ENCODE data around the gene NCOA1.
"Not testable (repeated sequence)": the region's sequence is repeated elsewhere in the genome, so short reads cannot be mapped to it uniquely, and the experiment has no call there.

Gene NCOA1

GRCh38 chr2:24473626-24474025 lies 17.4 kb upstream of the NCOA1 start:
- in situ Hi-C loops (cut with HindIII; ENCODE audit: low sequenced_read_pairs): no loop called here

GRCh38 chr2:24474053-24474452 lies 17.0 kb upstream of the NCOA1 start:
- in situ Hi-C loops (cut with HindIII; ENCODE audit: low sequenced_read_pairs): no loop called here

DNA sequence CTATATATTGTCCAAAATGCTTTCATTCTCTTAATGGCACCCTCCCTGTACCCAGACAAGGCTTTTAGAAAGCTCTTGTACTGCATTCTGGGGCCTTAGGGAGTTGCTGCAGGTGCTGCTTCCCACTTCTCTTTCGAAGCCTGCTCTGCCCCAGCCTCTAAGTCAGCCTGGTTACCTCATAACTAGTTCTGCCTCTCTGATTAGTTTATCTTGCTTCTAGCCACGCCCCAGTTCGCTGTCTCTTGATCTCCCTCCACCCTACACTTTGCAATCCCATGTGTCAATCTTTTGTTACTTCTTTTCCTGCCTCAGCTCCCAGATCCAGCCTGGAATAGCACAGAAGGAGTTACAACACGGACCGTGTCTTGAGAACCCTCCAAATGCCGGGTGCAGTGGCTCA lies 13.8 kb upstream of the NCOA1 start:
- in situ Hi-C loops (cut with HindIII; ENCODE audit: low sequenced_read_pairs): no loop called here

DNA sequence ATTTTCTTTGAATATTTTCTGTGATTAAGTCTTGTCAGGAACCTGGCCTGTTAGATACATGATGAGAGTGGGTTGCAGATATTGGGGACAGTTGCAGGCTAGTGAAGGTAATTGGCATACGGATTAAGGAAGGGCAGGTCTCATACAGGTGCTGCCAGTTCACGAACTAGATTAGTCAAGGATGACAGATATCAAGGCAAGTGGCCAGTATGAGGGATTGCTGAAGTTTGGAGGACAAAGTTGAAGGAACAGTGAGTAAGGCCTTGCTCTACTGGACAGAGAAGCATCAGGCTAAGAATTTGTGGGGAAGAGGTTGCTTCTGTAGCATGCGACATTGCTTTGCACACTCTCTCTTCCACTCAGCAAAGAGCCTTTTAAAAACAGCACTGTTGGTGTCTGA lies 12.8 kb upstream of the NCOA1 start:
- in situ Hi-C loops (cut with HindIII; ENCODE audit: low sequenced_read_pairs): no loop called here

GRCh38 chr2:24480245-24480644 lies 10.8 kb upstream of the NCOA1 start:
- in situ Hi-C loops (cut with HindIII; ENCODE audit: low sequenced_read_pairs): no loop called here

DNA sequence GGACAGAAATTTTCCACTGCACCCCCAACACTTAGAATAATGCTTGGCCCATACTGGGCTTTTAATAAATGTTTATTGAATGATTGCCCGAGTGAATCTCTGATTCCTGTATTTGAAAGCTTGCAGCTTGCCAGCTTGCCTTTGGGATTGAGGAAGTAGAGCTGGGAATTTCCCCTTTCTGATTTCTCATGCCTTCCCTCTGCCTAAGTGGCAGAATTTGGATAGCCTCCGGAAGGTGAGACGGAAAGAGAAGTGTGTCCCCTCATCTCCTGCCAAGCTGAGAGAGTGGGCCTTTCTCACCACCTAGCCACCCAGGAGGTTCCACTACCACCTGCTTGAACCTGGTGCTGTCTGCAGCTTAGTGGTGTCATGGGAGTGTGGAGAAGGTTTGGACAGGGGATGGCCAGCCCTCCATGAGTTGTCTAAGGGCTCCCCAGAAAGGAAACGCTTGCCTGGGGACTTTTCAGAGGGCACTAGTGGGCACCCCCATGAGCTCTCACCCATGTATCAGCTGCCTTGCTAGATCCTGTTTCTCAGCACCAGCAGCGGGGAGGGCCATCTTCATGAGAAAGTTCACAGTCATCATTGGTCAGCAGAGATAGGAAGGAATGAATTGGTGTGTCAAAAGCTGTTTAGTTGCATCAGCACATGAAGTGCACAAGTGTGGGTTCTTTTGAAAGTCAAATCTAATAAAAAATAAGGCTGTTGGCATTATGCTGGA lies 8.6 kb upstream of the NCOA1 start:
- in situ Hi-C loops (cut with HindIII; ENCODE audit: low sequenced_read_pairs): no loop called here

DNA sequence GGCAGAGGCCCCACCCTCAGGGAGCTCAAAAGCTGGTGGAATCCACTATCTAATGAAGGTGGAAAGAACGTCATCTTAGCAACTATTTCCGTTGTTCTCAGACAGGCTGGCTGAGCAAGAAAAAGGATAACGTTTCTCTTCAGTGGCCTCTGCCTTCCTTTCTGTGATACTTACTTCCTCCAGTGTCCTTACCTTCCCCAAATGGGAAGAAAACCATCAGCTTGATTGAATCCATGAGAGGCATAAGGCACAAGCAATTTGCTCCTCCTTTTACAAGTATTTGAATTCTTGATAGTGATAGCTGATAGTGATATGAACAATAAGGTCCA lies 8.1 kb upstream of the NCOA1 start:
- in situ Hi-C loops (cut with HindIII; ENCODE audit: low sequenced_read_pairs): no loop called here

DNA sequence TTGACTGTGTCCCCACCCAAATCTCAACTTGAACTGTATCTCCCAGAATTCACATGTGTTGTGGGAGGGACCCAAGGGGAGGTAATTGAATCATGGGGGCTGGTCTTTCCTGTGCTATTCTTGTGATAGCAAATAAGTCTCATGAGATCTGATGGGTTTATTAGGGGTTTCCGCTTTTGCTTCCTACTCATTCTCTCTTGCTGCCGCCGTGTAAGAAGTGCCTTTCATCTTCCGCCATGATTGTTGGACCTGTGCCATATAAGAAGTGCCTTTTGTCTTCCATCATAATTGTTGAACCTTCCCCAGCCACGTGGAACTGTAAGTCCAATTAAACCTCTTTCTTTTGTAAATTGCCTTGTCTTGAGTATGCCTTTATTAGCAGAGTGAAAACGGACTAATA lies 6.4 kb upstream of the NCOA1 start:
- in situ Hi-C loops (cut with HindIII; ENCODE audit: low sequenced_read_pairs): not testable (repeated sequence)

GRCh38 chr2:24485197-24485596 lies 5.9 kb upstream of the NCOA1 start:
- in situ Hi-C loops (cut with HindIII; ENCODE audit: low sequenced_read_pairs): no loop called here

- in situ Hi-C loops (cut with HindIII; ENCODE audit: low sequenced_read_pairs): no loop called here
Measured at GRCh38 chr2:24486636-24487205, 4.3 kb upstream of the NCOA1 start.

DNA sequence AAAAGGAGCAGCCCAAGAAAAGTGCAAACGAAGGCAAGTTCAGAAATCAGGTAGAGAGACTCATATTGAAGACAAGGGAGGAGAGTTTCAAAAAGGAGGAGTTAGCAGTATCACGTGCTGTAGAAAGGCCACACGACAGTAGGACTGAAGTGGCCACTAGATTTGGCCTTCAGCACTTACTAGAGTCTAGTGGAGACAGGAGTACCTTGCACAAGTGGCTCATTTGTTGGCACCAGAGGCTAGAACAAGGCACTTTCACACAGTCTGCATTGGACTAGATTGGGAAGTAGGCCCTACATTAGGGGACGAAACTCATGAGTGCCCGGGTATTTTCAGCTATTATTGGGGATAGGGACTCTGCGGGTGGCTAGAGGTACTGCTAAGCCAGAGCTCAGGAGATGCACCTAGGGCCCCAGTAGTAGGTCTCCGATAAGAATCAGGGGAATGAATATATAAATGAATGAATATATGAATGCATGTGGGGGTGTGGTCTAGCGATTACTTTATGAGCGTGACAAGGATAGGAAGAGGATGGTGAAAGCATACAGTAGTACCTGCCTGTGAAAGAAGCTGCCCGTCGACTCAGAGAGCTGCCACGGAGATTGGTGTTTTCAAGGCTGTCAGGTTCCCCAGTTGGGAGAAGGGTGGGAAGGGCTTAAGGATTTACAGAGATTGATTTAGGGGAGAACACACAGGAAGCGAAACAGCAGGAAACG lies 1.4 kb upstream of the NCOA1 start:
- in situ Hi-C loops (cut with HindIII; ENCODE audit: low sequenced_read_pairs): no loop called here

GRCh38 chr2:24490181-24490689 lies 819 bp upstream of the NCOA1 start:
- in situ Hi-C loops (cut with HindIII; ENCODE audit: low sequenced_read_pairs): no loop called here

DNA sequence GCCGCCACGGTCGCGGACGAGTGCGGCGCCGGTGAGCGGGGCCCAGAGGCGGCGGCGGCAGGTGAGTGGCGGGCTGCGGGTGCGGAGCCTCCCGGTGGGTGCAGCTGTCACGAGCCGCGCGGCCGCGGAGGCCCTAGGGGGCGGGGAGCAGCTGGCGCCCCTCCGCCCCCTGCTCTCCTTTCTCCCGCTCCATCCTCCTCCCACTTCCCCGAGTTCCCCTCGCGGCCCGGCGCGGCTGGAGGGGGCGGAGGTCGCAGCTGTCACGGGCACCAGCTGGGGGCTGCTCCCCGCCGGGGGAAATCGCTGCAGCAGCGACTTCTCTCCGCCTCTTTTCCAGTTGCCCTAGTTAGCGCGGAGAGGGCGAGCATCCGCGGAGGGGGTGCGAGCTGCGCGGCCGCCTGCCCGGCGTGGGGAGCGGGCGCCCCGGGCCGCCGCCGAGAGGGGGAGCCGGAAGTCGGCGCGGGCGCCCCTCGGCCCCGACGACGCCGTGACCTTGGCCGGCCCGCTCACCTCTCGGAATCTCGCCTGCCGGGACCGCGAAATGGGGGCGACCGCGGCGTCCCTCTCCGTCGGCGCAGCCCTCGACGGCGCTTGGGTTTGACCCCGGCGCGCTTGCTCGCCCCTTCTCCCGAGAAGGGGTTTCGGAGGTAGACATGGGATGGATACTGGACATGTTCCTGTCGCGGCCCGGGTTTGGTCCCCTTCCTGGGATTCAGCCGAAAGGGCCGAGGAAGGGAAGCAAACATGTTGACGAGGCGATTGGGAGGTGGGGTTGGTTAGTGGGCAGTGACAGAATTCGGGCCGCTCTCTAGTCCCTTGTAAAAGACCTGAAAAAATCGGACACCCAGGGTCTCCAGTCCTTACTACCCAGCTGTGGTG lies 727 bp downstream of the NCOA1 start:
- in situ Hi-C loops (cut with HindIII; ENCODE audit: low sequenced_read_pairs): no loop called here

- in situ Hi-C loops (cut with HindIII; ENCODE audit: low sequenced_read_pairs): no loop called here
Measured at GRCh38 chr2:24492421-24493279, 1.6 kb downstream of the NCOA1 start.

- in situ Hi-C loops (cut with HindIII; ENCODE audit: low sequenced_read_pairs): no loop called here
Measured at GRCh38 chr2:24493713-24494112, 2.7 kb downstream of the NCOA1 start.

- in situ Hi-C loops (cut with HindIII; ENCODE audit: low sequenced_read_pairs): no loop called here
Measured at GRCh38 chr2:24494410-24494809, 3.4 kb downstream of the NCOA1 start.

DNA sequence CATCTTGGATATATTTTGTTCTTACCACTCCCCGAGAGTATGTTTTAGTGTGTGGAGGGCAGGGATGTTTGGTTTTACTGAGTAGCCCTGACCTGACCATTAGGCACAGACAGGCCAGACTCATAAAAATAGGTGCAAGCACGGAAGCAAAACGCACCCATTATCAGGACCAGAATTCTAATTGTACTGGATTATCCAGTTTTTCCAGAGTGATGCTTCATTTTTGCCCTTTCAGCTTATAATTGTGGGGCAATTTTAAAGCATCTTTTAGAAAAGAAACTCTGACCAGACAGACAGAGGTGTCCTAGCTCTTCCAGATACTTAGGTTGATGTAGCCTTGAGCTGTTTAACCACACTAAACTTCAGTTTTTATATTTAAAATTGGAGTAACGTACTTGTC lies 4.4 kb downstream of the NCOA1 start:
- in situ Hi-C loops (cut with HindIII; ENCODE audit: low sequenced_read_pairs): loop anchor here (5.0 kb wide), 1 partner anchor 72 kb away; no protein-coding TSS in a partner anchor

DNA sequence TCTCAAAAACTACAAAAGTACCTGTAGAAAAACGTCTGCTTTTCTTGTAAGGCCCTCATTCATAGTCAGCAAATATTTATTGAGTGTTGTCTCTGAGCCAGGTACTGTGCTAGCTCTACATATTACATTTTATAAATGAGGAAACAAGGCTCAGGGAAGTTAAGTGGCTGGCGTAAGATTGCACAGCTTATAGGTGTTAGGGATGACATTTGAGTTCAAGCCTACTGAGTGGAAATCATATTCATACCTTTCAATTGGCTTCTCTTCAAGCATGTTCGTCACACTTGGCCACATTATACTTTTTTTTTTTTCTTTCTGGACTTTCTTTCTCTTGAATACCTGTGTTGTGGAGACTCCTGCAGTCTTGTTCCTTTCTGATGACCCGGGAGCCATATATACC lies 5.9 kb downstream of the NCOA1 start:
- in situ Hi-C loops (cut with HindIII; ENCODE audit: low sequenced_read_pairs): loop anchor here (5.0 kb wide), 1 partner anchor 70 kb away; no protein-coding TSS in a partner anchor

DNA sequence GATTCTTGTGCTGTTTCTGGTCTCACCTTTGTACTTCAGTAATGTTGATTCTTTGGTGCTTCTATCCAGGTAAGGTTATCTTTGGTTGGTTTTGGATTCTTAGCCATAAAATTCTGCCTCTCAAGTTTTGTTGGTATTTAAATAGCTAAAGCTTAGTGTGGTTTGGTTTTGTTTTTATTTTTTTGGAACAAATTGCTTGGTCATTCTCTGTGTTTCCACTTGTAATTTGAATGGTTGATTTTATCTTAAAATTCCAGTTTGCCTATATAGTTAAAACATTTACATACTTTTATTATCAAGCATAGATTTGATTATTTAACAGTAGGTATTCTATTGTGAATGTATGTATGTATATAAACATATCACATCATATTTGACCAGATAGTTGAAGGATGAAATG lies 6.6 kb downstream of the NCOA1 start:
- in situ Hi-C loops (cut with HindIII; ENCODE audit: low sequenced_read_pairs): loop anchor here (5.0 kb wide), 1 partner anchor 70 kb away; no protein-coding TSS in a partner anchor

GRCh38 chr2:24498121-24498520 lies 7.1 kb downstream of the NCOA1 start:
- in situ Hi-C loops (cut with HindIII; ENCODE audit: low sequenced_read_pairs): loop anchor here (5.0 kb wide), 1 partner anchor 69 kb away; no protein-coding TSS in a partner anchor

All from endothelial cell of hepatic sinusoid (primary cell).